Dermis blood vessel endothelial cell (primary cell): Measurements from ENCODE around the gene OTOF. TPM values are rescaled to one million over a fixed set of nuclear protein-coding genes. Genes with fewer than 3 reads are reported as not detected.

Source experiments
- DNase-seq: peaks from one replicate; pipeline ENCODE4 v3.0.0; 2010
- total RNA-seq: library from RNA; depleted of rRNA; stranded (reverse); fragments of >200 nt; gene quantifications from 2 replicates; pipeline ENCODE4 v1.2.3, GENCODE V29; 2014

Gene OTOF
- total RNA-seq, 1 donor from 2014 or later, result 89.5 TPM

DNA sequence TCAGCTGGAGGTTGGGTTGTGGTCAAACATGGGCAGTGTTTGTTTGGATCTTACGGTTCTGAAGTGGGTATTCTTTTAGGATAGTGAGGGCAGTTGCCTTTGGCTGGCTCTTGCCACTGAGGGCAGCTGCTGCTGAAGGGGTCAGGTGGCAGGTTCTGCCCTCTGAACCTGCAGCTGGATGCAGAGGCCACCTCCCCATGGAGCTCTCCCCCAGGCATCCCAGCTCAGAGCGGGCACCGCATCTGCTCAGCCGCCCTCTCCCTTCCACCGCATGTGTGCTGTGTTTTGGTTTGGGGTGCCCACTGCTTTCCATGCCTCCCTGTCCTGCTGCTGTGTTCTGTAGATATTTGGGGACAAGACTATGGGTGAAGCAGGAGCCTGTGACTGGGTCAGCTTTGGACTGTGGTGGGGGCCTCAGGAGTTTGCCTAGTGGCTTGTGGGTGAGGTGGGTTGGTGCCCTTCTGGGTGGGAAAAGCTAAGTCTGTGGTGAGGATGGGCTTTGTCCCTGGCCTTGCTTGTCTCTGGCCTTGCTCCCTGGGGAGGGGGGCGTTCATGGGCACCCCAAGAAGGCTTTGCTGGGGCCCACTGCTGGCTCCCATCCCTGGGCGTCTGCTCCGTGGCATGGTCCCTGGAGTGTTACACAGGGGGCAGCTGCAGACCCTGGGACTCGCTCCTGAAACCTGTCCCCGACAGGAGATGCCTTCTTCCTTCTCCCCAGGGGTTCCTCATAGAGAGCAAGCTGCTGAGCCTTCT is 28.5 kb downstream of the OTOF start:
- no peak for DNase-seq

DNA sequence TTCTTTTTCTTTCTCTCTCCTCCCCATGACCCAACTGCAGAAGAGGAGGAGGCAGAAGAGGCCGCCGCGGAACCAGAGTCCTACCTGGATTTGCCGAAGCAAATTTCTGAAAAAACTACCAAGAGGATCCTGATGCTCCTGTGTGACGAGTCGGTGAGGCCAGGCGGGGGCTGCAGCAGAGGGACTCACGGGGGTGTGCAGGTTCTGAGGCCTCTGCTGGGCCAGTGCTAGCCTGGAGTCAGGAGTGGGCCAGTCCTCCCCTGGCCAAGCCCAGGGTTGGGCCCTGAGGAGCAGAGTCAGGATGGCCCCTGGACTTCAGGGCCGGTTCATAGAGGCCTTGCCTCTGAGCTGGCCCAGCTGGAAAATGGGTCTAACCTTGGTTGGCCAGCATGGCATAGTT is 29.3 kb downstream of the OTOF start:
- no peak for DNase-seq

GRCh38 chr2:26444236-26444635 is 33.7 kb downstream of the OTOF start:
- no peak for DNase-seq

- peak; percentile 77 for DNase-seq
These were observed 35.2 kb downstream of the OTOF start for GRCh38 chr2:26442707-26443106.

GRCh38 chr2:26442301-26442700 is 35.6 kb downstream of the OTOF start:
- DNase-seq, result no peak

DNA sequence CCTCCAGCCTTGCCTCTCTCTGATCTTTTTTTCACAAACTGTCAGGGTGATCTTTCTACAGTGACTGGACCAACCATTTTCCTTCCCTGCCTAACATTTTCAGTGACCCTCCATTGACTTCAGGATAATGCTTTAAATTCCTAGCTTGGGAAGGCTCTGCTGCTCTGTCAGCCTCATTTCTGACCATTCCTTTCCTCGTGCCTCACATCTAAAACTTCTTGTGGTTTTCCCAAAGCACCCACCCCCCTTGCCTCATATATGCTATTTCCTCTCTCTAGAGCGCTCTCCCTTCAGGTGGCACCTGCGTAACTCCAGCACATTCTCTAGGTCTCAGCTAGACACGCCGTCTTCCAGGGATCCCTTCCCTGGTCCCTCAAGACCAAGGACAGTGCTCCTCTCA is 39.0 kb downstream of the OTOF start:
- no peak for DNase-seq

- peak; percentile 60 for DNase-seq
These were observed 39.4 kb downstream of the OTOF start for GRCh38 chr2:26438526-26438925.

GRCh38 chr2:26435106-26435505 is 42.8 kb downstream of the OTOF start:
- no peak for DNase-seq

DNA sequence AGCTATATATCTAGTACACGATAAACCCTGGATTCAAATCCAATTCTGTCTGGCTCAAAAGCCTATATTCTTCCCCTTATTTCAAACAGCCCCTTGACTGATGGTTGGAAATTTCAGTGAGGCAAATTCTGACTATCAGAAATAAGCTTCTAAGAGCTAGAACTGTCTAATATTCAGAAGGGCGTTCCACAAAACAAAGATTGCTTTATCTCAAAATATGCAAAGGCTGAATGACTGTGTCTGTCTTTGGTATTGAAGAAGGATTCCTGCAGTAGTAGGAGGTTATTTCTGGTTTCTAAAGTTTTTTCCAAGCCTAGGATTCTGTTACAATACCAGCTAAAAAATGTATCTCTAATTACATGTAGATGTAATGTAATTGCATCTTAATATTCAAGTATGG is 45.1 kb downstream of the OTOF start:
- DNase-seq, result no peak

GRCh38 chr2:26432363-26432762 is 45.6 kb downstream of the OTOF start:
- no peak for DNase-seq

DNA sequence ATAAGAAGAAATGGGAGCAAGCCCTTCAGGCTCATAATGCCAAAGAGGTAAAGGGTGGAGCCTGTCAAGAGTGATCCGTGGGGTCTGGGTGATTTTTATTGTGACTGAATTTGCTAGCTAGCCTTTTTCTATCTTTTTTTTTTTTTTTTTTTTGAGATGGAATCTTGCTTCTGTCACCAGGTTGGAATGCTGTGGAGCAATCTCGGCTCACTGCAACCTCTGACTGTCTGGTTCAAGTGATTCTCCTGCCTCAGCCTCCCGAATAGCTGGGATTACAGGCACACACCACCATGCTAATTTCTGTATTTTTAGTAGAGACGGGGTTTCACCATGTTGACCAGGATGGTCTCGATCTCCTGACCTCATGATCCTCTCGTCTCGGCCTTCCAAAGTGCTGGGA is 47.1 kb downstream of the OTOF start:
- DNase-seq, result no peak

DNA sequence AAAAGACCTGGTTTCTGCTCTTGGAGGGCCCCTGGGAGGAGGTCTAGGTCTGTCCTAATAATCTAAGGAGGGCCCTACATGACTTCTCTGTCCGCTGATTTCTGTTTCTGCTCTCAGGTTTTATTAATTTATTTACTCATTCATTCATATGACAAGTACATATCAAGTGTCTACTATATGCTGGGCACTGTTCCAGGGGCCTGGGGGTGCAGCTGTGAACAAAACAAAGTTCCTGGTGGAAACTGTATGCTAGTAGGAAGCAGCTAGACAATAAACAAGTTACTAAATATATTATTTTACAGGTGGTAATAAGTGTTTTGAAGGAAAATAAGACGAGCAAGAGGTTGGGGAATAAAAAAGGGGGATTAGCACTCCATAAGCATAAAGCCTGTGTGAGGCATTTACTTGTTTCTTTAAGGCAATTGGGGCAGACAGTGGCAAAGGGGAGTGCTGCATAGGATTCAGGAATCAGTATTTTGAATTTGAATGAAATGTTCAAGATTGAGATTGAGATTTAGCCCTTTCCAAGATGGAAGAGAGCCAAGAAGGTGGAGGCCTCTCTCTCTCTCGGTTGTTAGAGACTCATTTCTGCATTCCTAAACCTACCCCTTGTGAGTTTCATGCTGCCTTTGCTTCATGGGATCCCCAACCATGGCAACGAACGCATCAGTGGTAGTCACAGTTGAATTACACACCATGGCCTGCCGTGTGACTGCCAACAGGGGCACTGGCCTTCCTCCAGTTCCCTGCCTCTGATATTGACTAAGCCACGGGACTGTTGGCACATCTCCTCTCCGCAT is 47.9 kb downstream of the OTOF start:
- DNase-seq, result peak; percentile 39

DNA sequence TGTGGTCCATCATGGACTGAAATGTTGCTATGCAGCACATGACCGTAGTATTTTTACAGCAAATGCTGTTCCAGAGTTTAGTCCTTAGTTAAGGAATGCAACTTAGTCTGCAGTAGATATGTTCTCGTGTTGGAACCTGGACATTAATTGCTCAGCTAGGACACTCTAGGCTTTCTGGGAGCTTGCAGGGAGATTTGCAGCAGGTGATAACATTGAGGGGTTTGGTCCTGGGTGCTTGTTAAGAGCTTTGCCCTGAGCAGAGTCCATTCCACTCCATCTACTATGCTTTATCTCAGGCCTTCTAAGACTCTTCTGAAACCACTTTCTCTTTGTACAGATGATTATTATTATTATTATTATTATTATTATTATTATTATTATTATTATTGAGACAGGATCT is 49.1 kb downstream of the OTOF start:
- no peak for DNase-seq

DNA sequence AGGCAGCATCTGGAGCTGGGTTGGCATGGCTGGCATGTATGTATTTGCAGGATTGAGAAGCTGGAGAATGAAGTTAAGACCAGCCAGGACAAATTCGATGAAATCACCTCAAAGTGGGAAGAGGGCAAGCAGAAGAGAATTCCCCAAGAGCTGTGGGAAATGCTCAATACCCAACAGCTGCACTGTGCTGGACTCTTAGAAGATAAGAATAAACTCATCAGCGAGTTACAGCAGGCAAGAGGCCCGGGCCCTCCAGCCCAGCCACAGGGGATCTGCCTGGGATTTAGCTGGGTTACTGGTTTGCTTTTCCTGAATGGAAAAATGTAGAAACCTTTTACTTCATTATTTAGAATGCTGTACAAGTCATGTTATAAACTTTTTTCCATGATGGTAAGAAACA is 53.7 kb downstream of the OTOF start:
- DNase-seq, result no peak

DNA sequence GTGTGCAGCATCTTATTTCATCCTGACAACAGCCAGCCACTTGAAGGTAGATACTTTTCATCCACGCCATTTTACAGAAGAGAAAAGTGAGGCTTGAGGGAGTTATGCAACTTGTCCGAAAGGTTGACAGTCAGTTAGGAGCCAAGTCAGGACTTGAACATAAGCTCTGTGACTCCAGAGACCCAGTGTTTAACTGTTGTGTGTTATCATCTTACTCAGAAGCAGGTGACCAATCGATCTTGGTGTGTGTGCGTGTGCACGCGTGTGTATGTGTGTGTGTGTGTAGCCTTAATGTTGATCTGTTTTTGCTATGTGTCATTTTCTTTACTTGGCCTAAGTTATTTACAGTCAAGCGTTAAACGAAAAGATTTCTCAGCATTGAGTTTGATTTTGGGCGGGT is 54.2 kb downstream of the OTOF start:
- no peak for DNase-seq

DNA sequence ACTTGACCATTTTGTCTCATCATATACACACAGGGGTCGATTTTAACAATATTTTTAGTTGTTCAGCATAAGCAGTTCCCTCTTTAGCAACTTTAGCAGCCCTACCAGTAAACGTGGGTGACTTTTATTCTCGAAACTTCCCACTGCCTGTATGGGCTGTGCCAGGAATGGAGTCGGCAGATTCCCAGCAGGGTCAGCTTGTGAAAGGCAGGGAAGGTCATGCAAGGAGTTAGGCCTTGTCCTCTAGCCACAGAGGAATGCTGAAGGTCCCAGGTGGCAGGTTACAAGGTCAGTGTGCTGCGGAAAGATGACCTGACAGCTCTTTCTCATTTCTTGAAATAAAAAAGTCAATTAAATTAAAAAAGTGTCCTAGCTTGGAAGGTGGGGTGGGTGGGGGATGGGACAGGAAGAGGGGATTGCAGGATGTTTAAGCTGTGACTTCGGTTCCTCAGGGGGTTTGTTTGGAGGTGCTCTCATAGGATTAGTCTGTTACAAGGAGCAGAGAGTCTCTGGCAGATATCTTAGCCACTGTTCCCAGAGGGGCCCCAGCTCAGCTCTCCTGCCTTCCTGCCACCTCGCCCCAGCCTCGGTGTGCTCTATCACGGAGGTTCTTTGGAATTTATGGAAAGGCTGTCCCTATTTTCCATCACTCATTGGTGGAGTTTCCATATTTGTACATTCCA is 54.8 kb downstream of the OTOF start:
- DNase-seq, result no peak

- no peak for DNase-seq
These were observed 56.0 kb downstream of the OTOF start for GRCh38 chr2:26421961-26422360.

DNA sequence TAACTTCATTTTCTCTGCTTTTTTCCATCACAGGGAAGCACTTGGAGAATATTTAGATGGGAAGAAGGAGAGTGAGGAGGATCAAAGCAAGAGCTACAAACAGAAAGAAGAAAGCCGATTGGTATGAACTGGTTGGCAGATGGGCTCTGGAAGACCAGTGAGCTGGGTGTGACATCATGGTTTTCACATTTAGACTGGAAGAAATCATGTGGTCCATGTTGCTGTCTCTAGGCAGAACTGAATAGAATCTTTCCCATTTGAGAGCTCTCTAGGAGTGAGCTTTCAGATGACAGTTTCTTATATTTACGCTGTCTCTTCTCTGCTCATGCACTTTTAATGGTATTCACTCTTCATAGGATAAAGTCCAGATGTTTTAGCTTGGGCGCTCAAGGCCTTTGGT is 63.6 kb downstream of the OTOF start:
- no peak for DNase-seq

DNA sequence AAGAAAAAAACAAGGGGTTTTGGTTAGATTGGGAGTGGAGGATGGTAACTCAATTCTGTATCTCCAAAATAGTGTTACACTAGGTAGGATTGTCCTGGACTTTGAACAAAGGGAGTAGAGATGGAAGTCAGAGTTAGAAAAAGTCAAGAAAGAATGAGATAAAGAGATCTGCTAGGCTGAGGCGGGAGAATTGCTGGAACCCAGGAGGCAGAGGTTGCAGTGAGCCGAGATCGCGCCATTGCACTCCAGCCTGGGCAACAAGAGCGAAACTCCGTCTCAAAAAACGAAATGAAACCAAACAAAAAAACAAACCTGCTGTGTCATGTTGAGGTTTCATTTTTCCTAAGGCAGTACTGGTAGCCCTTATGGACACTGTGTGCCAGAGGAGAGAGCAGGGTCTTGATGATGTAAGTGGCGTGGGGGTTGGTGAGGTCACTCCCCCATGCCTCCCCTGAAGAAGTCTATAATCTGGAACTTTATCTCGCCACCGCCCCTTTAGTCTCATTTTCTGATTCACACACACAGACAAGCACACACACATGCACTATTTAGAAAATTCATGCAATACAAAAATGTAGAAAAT is 65.7 kb downstream of the OTOF start:
- DNase-seq, result no peak

- DNase-seq, result no peak
These were observed 66.5 kb downstream of the OTOF start for GRCh38 chr2:26411419-26411818.

- DNase-seq, result no peak
These were observed 67.1 kb downstream of the OTOF start for GRCh38 chr2:26410764-26411243.

DNA sequence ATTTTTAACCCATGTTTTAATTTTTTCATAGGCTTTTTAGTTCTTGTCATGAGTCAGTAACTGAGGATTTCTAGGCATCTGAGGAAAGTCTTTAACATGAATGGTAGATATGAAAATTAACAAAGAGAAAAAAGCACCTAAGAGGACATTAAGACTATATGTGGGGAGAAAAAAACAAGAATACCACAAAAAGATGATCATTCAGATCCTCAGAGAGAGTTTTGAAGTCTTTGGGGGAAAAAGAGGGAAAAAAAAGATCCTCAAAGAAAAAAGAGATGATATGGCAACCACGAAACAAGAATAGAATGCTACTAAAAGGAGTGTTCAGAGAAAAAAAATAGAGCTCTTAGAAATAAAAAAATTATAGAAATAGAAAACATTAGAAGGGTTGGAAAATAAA is 68.1 kb downstream of the OTOF start:
- no peak for DNase-seq

DNA sequence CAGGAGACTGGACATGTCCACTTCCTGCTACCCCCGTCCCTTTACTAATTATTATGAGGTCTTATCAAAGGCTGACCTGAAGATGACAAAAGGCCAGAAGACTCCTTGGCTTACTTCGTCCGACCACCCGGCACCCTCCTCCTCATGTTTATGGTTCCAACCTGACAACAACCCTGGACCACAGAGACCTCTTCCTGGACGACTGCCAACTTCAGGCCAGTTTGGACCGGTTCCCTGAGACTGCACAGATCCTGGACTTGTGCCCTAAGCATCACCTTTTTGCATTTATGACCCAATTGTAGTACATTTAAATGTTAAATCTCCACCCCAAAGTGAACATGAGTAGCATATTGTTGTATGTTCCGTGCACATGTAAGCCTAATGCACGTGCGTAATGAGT is 70.4 kb downstream of the OTOF start:
- DNase-seq, result no peak
